A673 (cell line): ENCODE results near the gene TULP3.

Experiments
- CTCF ChIP-seq: fragments of 300-800, 200-600 bp; sonication (generic); conservative IDR thresholded peaks from 2 replicates; pipeline ENCODE4 v1.5.1; 2017; ENCODE audit warnings: low read depth, mild to moderate bottlenecking, antibody characterized with exemption, low read length, moderate library complexity, mixed read lengths
- EZH2 ChIP-seq: fragments of 200-600 bp; sonication (generic); IDR thresholded peaks from 2 replicates; pipeline ENCODE4 v1.6.1; 2017; ENCODE audit warnings: borderline replicate concordance, low read depth, mild to moderate bottlenecking, mixed read lengths, antibody characterized with exemption, low read length; ENCODE audit not compliant: poor library complexity, severe bottlenecking

GRCh38 chr12:2974560-2974971, 83.9 kb downstream of the TULP3 start:
- no peak for TF ChIP-seq EZH2
- no peak for TF ChIP-seq CTCF
